K562 (cell line): ENCODE data around the gene LCMT2. TPM values are rescaled to one million over a fixed set of nuclear protein-coding genes. Genes with fewer than 3 reads are reported as not detected.

ENCODE experiments used
- ATAC-seq: fragments of 200-7000 bp; cut with Tn5 transposase; 3 replicates; pipeline ENCODE4 v1.9.1; 2020; ENCODE audit warnings: moderate library complexity
- BruUV-seq: library from RNA; stranded (reverse); fragments of 400-500 nt; replicated peaks from 2 replicates; lab custom pipeline; 2021; lab: Mats Ljungman, UMichigan
- CTCF ChIA-PET: fragments of 300-600 bp; formaldehyde crosslinking; extraction: SDS; loops from one replicate; lab custom pipeline; 2021; ENCODE audit warnings: low intra/inter-chr PET ratio; lab: Yijun Ruan, JAX
- POLR2A ChIA-PET: fragments of 300-600, 350-650 bp; sonication (Branson Sonifier 250); formaldehyde crosslinking; extraction: SDS; loops from one replicate; lab custom pipeline; 2021; ENCODE audit warnings: antibody characterized with exemption, inconsistent platforms; lab: Yijun Ruan, JAX
- DNase-seq, 4 experiments: peaks; one replicate each; pipeline versions ENCODE4 v3.0.0 to v3.0.0-alpha.2; 2011 to 2018; ENCODE audit warnings: low spot score in 3 of 4, mixed read lengths in 3 of 4; ENCODE audit errors: extremely low read depth in 1 of 4
- FAIRE-seq: peaks from 2 replicates; lab custom pipeline; 2011; peaks lifted over from hg19 to GRCh38; lab: Jason Lieb, UNC
- H2AFZ ChIP-seq: 2 replicates; pipeline ENCODE4 v1.6.0; 2011; ENCODE audit warnings: low read depth, low read length, control low read depth, inconsistent platforms
- H3K27ac ChIP-seq: fragments of 200-600 bp; 3 replicates; pipeline ENCODE4 v1.8.0; 2011; ENCODE audit warnings: low read depth, mild to moderate bottlenecking, control low read depth, inconsistent platforms, low read length, moderate library complexity, mixed read lengths; ENCODE audit errors: extremely low read depth
- H3K27me3 ChIP-seq, 2 experiments: fragments of 300-600 bp in 1 of 2; 2 replicates in 1 of 2; 3 replicates in 1 of 2; pipeline versions ENCODE4 v1.6.0 to v1.8.0; 2011; ENCODE audit warnings: inconsistent platforms in 2 of 2, low read length in 2 of 2, mild to moderate bottlenecking in 1 of 2, mixed read lengths in 1 of 2, moderate library complexity in 1 of 2; ENCODE audit not compliant: control insufficient read depth in 2 of 2, insufficient read depth in 2 of 2
- H3K36me3 ChIP-seq: fragments of 300-600 bp; 3 replicates; pipeline ENCODE4 v1.8.0; 2011; ENCODE audit warnings: mild to moderate bottlenecking, low read length, inconsistent platforms; ENCODE audit not compliant: control insufficient read depth, insufficient read depth
- H3K4me1 ChIP-seq, 2 experiments: fragments of 200-600 bp in 1 of 2; replicated peaks in 1 of 2; 2 replicates in 1 of 2; 3 replicates in 1 of 2; pipeline versions ENCODE4 v1.5.1 to v1.8.0; 2011; ENCODE audit warnings: inconsistent platforms in 2 of 2, low read length in 2 of 2, mild to moderate bottlenecking in 1 of 2, mixed read lengths in 1 of 2, moderate library complexity in 1 of 2; ENCODE audit not compliant: control insufficient read depth in 2 of 2, insufficient read depth in 2 of 2
- H3K4me2 ChIP-seq: 2 replicates; pipeline ENCODE4 v1.6.1; 2011; ENCODE audit warnings: low read length, control low read depth, inconsistent platforms, mixed read lengths; ENCODE audit not compliant: insufficient read depth
- H3K4me3 ChIP-seq: fragments of 200-600 bp; sonication (generic), shearing (Covaris generic); 2 replicates; pipeline ENCODE4 v1.5.1; 2016; ENCODE audit warnings: control low read depth, inconsistent platforms
- H3K79me2 ChIP-seq: fragments of 200-600 bp; 3 replicates; pipeline ENCODE4 v1.8.0; 2011; ENCODE audit warnings: low read length, inconsistent platforms; ENCODE audit not compliant: control insufficient read depth, insufficient read depth
- H3K9ac ChIP-seq, 2 experiments: 2 replicates each; pipeline versions ENCODE4 v1.6.0 to v1.6.1; 2011; ENCODE audit warnings: low read depth in 2 of 2, low read length in 2 of 2, control low read depth in 1 of 2, inconsistent platforms in 1 of 2, mild to moderate bottlenecking in 1 of 2, mixed read lengths in 1 of 2; ENCODE audit not compliant: insufficient read depth in 1 of 2
- H3K9me1 ChIP-seq: one replicate; pipeline ENCODE4 v1.6.0; 2011; ENCODE audit warnings: inconsistent platforms, mild to moderate bottlenecking, low read length, moderate library complexity; ENCODE audit not compliant: control insufficient read depth, insufficient read depth
- H3K9me3 ChIP-seq: replicated peaks from 2 replicates; pipeline ENCODE4 v1.5.1; 2011; ENCODE audit warnings: low read depth, low read length, inconsistent platforms; ENCODE audit not compliant: control insufficient read depth, insufficient read depth
- H4K20me1 ChIP-seq: replicated peaks from 2 replicates; pipeline ENCODE4 v1.6.1; 2011; ENCODE audit warnings: low read length, inconsistent platforms, mixed read lengths; ENCODE audit not compliant: control insufficient read depth, insufficient read depth
- BCOR ChIP-seq: fragments of 450-650 bp; IDR thresholded peaks from 2 replicates; pipeline ENCODE4 v1.6.1; 2016
- BRD9 ChIP-seq: fragments of 450-650 bp; IDR thresholded peaks from 2 replicates; pipeline ENCODE4 v1.6.1; 2018; ENCODE audit warnings: low read depth; ENCODE audit not compliant: partially characterized antibody
- ETV5 ChIP-seq: sonication (generic); formaldehyde crosslinking; IDR thresholded peaks from 2 replicates; pipeline ENCODE4 v1.4.0; 2020; ENCODE audit warnings: low read depth, mild to moderate bottlenecking, missing genetic modification reagents
- MCM2 ChIP-seq: fragments of 450-650 bp; IDR thresholded peaks from 2 replicates; pipeline ENCODE4 v1.6.1; 2017; ENCODE audit warnings: low read depth, mild to moderate bottlenecking
- MECOM ChIP-seq: fragments of 250-450 bp; sonication (Bioruptor Pico); IDR thresholded peaks from 2 replicates; pipeline ENCODE4 v1.8.0; 2022; ENCODE audit warnings: inconsistent platforms
- NELFE ChIP-seq: IDR thresholded peaks from 2 replicates; pipeline ENCODE4 v1.6.1; 2011; ENCODE audit warnings: mild to moderate bottlenecking; ENCODE audit not compliant: insufficient read depth, insufficient read length
- SIN3B ChIP-seq: fragments of 450-650 bp; IDR thresholded peaks from 2 replicates; pipeline ENCODE4 v1.6.1; 2017; ENCODE audit warnings: low read depth, mild to moderate bottlenecking, moderate library complexity
- WGBS: fragments of 100-300 bp; shearing (Covaris generic); methylation state at CpG from one replicate; pipeline ENCODE4 v1.1.6; 2016; ENCODE audit warnings: low coverage, mixed read lengths; ENCODE audit not compliant: insufficient coverage; ENCODE audit errors: missing lambda C conversion rate; 5-methylcytosine and 5-hydroxymethylcytosine counted together
- in situ Hi-C: fragments of 300-500 bp; cut with MboI; formaldehyde crosslinking; loops from 4 replicates; pipeline ENCODE4 v1.15.0; 2018; ENCODE audit warnings: inconsistent platforms, mixed read lengths
- intact Hi-C: fragments of 100-400 bp; cut with micrococcal nuclease; formaldehyde crosslinking; loops from 2 replicates; pipeline ENCODE4 v1.14.2; 2022
- polyA plus RNA-seq, 8 experiments: library from polyadenylated mRNA; depleted of rRNA in 4 of 8; stranded (reverse) in 5 of 8; unstranded in 3 of 8; fragments of >200 nt; fragmentation: Nextera tagmentation in 2 of 8; fragmentation: Illumina TruSeq in 1 of 8; extraction: Ambion mirVana in 2 of 8; extraction: Trizol in 1 of 8; gene quantifications; 2 replicates each; pipeline versions ENCODE4 v1.2.1 to v1.2.3, GENCODE V29; 2011 to 2014; ENCODE audit warnings: inconsistent platforms in 1 of 8, missing spikeins in 1 of 8
- total RNA-seq, 7 experiments: library from RNA; depleted of rRNA in 6 of 7; stranded (reverse); fragments of >200 nt in 6 of 7; fragmentation: Illumina TruSeq in 2 of 7; extraction: Trizol in 2 of 7; gene quantifications; 2 replicates each; pipeline versions ENCODE4 v1.2.1 to v1.2.3, GENCODE V29; 2011 to 2021; ENCODE audit warnings: low replicate concordance in 1 of 7
- TF ChIP-seq, protein P1 (sequence below), 2 experiments: fragments of 450-650 bp; formaldehyde crosslinking in 1 of 2; IDR thresholded peaks; 2 replicates each; pipeline versions ENCODE4 v1.4.0 to v1.6.1; 2014 to 2020; ENCODE audit warnings: mild to moderate bottlenecking in 2 of 2, borderline replicate concordance in 1 of 2, low read depth in 1 of 2
- TF ChIP-seq, protein P2 (sequence below): fragments of 250-450 bp; sonication (Bioruptor Pico); IDR thresholded peaks from 2 replicates; pipeline ENCODE4 v1.8.0; 2022; ENCODE audit warnings: moderate library complexity, mild to moderate bottlenecking, inconsistent platforms
- TF ChIP-seq, protein P3 (sequence below), 2 experiments: fragments of 450-650 bp in 1 of 2; IDR thresholded peaks; 2 replicates each; pipeline ENCODE4 v1.6.1; 2011 to 2017; ENCODE audit warnings: low read depth in 2 of 2, antibody characterized with exemption in 1 of 2, borderline replicate concordance in 1 of 2, low read length in 1 of 2, mild to moderate bottlenecking in 1 of 2, mixed read lengths in 1 of 2; ENCODE audit not compliant: control insufficient read depth in 1 of 2

Gene LCMT2
- total and polyA plus RNA-seq, 9 of the 15 experiments (the other 6 are each of a cell fraction or from before 2014, with no cell fraction given): 2.5 to 22.3 (median 15.2) TPM

DNA sequence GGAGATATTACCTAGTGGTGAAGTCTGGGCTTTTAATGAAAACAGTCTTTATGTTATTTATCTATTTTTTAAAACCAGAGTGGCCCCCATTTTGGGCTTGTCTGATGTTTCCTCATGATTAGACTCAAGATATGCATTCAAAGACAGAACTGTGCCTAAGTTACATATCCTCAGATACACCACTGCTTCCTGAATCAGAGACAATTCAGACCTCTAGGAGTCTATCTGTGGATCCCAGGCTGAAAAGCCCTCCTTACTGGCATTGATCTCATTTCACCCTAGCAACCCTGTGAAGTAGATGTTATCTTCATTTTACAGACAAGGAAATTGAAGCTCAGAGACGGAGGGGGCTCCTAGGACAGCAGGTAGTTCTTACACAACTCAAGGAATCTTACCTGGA lies 46.8 kb downstream of the LCMT2 start:
- no TSS peak for BruUV-seq
- FAIRE-seq: no peak
- TF ChIP-seq, protein P1, sequence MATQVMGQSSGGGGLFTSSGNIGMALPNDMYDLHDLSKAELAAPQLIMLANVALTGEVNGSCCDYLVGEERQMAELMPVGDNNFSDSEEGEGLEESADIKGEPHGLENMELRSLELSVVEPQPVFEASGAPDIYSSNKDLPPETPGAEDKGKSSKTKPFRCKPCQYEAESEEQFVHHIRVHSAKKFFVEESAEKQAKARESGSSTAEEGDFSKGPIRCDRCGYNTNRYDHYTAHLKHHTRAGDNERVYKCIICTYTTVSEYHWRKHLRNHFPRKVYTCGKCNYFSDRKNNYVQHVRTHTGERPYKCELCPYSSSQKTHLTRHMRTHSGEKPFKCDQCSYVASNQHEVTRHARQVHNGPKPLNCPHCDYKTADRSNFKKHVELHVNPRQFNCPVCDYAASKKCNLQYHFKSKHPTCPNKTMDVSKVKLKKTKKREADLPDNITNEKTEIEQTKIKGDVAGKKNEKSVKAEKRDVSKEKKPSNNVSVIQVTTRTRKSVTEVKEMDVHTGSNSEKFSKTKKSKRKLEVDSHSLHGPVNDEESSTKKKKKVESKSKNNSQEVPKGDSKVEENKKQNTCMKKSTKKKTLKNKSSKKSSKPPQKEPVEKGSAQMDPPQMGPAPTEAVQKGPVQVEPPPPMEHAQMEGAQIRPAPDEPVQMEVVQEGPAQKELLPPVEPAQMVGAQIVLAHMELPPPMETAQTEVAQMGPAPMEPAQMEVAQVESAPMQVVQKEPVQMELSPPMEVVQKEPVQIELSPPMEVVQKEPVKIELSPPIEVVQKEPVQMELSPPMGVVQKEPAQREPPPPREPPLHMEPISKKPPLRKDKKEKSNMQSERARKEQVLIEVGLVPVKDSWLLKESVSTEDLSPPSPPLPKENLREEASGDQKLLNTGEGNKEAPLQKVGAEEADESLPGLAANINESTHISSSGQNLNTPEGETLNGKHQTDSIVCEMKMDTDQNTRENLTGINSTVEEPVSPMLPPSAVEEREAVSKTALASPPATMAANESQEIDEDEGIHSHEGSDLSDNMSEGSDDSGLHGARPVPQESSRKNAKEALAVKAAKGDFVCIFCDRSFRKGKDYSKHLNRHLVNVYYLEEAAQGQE (IDR thresholded peaks at IDR 0.05; ENCODE audit: borderline replicate concordance): no peak
- TF ChIP-seq, protein P1 (CRISPR knock-in tag; IDR thresholded peaks at IDR 0.05; ENCODE audit: low read depth): no peak
- TF ChIP-seq NELFE (no peak), SIN3B (no peak), BRD9 (no peak), ETV5 (CRISPR knock-in tag) (no peak), BCOR (no peak), MCM2 (no peak), MECOM (no peak)
- TF ChIP-seq, protein P2, sequence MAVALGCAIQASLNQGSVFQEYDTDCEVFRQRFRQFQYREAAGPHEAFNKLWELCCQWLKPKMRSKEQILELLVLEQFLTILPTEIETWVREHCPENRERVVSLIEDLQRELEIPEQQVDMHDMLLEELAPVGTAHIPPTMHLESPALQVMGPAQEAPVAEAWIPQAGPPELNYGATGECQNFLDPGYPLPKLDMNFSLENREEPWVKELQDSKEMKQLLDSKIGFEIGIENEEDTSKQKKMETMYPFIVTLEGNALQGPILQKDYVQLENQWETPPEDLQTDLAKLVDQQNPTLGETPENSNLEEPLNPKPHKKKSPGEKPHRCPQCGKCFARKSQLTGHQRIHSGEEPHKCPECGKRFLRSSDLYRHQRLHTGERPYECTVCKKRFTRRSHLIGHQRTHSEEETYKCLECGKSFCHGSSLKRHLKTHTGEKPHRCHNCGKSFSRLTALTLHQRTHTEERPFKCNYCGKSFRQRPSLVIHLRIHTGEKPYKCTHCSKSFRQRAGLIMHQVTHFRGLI (CRISPR knock-in tag): no peak
- TF ChIP-seq, protein P3, sequence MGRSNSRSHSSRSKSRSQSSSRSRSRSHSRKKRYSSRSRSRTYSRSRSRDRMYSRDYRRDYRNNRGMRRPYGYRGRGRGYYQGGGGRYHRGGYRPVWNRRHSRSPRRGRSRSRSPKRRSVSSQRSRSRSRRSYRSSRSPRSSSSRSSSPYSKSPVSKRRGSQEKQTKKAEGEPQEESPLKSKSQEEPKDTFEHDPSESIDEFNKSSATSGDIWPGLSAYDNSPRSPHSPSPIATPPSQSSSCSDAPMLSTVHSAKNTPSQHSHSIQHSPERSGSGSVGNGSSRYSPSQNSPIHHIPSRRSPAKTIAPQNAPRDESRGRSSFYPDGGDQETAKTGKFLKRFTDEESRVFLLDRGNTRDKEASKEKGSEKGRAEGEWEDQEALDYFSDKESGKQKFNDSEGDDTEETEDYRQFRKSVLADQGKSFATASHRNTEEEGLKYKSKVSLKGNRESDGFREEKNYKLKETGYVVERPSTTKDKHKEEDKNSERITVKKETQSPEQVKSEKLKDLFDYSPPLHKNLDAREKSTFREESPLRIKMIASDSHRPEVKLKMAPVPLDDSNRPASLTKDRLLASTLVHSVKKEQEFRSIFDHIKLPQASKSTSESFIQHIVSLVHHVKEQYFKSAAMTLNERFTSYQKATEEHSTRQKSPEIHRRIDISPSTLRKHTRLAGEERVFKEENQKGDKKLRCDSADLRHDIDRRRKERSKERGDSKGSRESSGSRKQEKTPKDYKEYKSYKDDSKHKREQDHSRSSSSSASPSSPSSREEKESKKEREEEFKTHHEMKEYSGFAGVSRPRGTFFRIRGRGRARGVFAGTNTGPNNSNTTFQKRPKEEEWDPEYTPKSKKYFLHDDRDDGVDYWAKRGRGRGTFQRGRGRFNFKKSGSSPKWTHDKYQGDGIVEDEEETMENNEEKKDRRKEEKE (IDR thresholded peaks at IDR 0.05; ENCODE audit: borderline replicate concordance in 1 of 2, control insufficient read depth in 1 of 2, low read depth in 2 of 2, low read length in 1 of 2): no peak

More for the DNA sequence above, 46.8 kb downstream of the LCMT2 start:
- H3K4me2 ChIP-seq: no peak overlapping the region
- ATAC-seq: no peak
- 30% methylated on average over 1 of the region's 1 CpG for WGBS
- ChIA-PET CTCF (no interaction called here), POLR2A (no interaction called here)
- no peak for DNase-seq
- no peaks in the 10 kb centered on the region for H3K36me3 ChIP-seq
- H3K79me2 ChIP-seq: no peaks in the 10 kb centered on the region
- no peak overlapping the region for H3K27ac ChIP-seq
- H3K27me3 ChIP-seq: peaks cover 38 to 59% of the 10 kb centered on the region in 2 experiments
- H3K9ac ChIP-seq: no peak overlapping the region
- H3K9me1 ChIP-seq: no peaks in the 10 kb centered on the region
- intact Hi-C loops (loop anchor here (10.0 kb wide), 1 partner anchor 579 kb away; no protein-coding TSS in a partner anchor), in situ Hi-C loops (no loop called here)
- H3K4me3 ChIP-seq: no peak overlapping the region
- no peaks in the 10 kb centered on the region for H3K9me3 ChIP-seq
- H4K20me1 ChIP-seq: peaks cover 3% of the 10 kb centered on the region; the same call in 1 of the 2 replicates
- H3K4me1 ChIP-seq: no peaks in the 10 kb centered on the region; a peak in 1 of 5 replicates
- no peak overlapping the region for H2AFZ ChIP-seq
